Immature natural killer cell (primary cell): ENCODE results near the gene ACTA1. TPM values are rescaled to one million over a fixed set of nuclear protein-coding genes. Genes with fewer than 3 reads are reported as not detected.
"Not testable (repeated sequence)": the region's sequence is repeated elsewhere in the genome, so short reads cannot be mapped to it uniquely, and the experiment has no call there.

Source experiments
- DNase-seq, 3 donors: peaks; one replicate each; pipeline ENCODE4 v3.0.0; 2022; ENCODE audit warnings: mixed read lengths in 1 of 3
- H3K27ac Mint-ChIP-seq, 6 donors: one replicate each; pipeline ENCODE4 v1.8.0; 2020; ENCODE audit warnings: mixed read lengths in 6 of 6, mild to moderate bottlenecking in 5 of 6, inconsistent platforms in 4 of 6, moderate library complexity in 3 of 6
- H3K27me3 Mint-ChIP-seq, 3 donors: one replicate each; pipeline ENCODE4 v1.8.0; 2020 to 2021; ENCODE audit warnings: low read depth in 3 of 3, mild to moderate bottlenecking in 3 of 3, mixed read lengths in 3 of 3, moderate library complexity in 3 of 3, inconsistent platforms in 1 of 3
- H3K36me3 Mint-ChIP-seq, 3 donors: one replicate each; pipeline ENCODE4 v1.8.0; 2020; ENCODE audit warnings: mixed read lengths in 3 of 3, inconsistent platforms in 2 of 3, mild to moderate bottlenecking in 2 of 3
- H3K4me1 Mint-ChIP-seq, 2 donors: one replicate each; pipeline ENCODE4 v1.8.0; 2020; ENCODE audit warnings: inconsistent platforms in 2 of 2, mild to moderate bottlenecking in 2 of 2, mixed read lengths in 2 of 2, moderate library complexity in 1 of 2
- H3K4me3 Mint-ChIP-seq, 5 donors: one replicate each; pipeline ENCODE4 v1.8.0; 2020; ENCODE audit warnings: mild to moderate bottlenecking in 5 of 5, mixed read lengths in 5 of 5, inconsistent platforms in 3 of 5, moderate library complexity in 3 of 5
- H3K9me3 Mint-ChIP-seq, 6 donors: one replicate each; pipeline ENCODE4 v1.8.0; 2020; ENCODE audit warnings: mild to moderate bottlenecking in 6 of 6, mixed read lengths in 6 of 6, inconsistent platforms in 4 of 6, moderate library complexity in 3 of 6
- polyA plus RNA-seq, 3 donors: library from polyadenylated mRNA; unstranded; fragments of 300-500 nt; fragmentation: Illumina TruSeq; gene quantifications; one replicate each; pipeline ENCODE4 v1.2.3, GENCODE V29; 2021

ACTA1 gene
- polyA plus RNA-seq, 3 donors from 2014 or later, result not detected

DNA sequence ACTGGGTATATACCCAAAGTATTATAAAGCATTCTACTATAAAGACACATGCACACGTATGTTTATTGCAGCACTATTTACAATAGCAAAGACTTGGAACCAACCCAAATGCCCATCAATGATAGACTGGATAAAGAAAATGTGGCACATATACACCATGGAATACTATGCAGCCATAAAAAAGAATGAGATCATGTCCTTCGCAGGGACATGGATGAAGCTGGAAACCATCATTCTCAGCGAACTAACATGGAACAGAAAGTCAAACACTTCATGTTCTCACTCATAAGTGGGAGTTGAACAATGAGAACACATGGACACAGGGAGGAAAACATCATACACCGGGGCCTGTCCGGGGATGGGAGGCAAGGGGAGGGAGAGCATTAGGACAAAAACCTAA is 39.4 kb downstream of the ACTA1 start:
- not testable (repeated sequence) for H3K4me1 Mint-ChIP-seq, H3K9me3 Mint-ChIP-seq, H3K36me3 Mint-ChIP-seq, DNase-seq, H3K27ac Mint-ChIP-seq, H3K4me3 Mint-ChIP-seq
- H3K27me3 Mint-ChIP-seq, result peaks cover 0 to 12% (median 12%) of the 10 kb centered on the region in 3 donors

DNA sequence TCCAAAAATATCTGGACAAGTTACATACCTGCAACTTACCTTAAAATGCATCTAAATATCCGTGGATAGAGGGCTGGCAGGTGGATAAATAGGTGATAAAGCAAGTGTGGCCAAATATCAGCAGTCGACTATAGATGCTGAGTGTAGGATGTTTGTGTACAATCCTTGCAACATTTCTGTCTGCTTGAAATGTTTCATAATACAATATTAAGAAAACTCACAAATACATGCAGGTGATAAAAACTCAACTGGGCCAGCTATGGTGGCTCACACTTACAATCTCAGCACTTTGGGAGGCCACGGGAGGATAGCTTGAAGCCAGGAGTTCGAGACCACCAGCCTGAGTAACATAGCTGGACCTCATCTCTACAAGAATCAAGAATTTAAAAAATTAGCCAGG is 41.0 kb downstream of the ACTA1 start:
- no peak for DNase-seq
- Mint-ChIP-seq H3K4me1 (no peaks in the 10 kb centered on the region), H3K9me3 (no peaks in the 10 kb centered on the region), H3K36me3 (no peaks in the 10 kb centered on the region), H3K27me3 (peaks cover under 1 to 16% (median 16%) of the 10 kb centered on the region in 3 donors), H3K4me3 (no peak overlapping the region), H3K27ac (no peak overlapping the region)

DNA sequence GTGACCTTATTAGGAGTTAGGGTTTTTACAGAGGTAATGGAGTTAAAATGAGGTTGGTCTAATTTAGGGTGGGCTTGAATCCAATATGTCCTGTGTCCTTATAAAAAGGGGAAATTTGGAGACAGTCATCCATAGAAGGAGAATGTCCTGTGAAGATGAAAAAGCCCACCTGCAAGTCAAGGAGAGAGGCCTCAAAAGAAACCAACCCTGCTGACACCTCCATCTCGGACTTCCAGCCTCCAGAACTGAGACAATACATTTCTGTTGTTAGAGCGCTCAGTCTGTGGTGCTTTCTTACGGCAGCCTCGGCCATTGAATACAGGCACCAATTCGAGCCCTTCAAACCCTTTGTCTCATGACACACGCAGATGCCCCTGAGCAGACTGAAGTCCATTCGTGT is 43.8 kb downstream of the ACTA1 start:
- no peak for DNase-seq
- Mint-ChIP-seq H3K4me1 (no peaks in the 10 kb centered on the region), H3K27me3 (peaks cover 2 to 20% (median 12%) of the 10 kb centered on the region in 3 donors), H3K27ac (no peak overlapping the region), H3K36me3 (no peaks in the 10 kb centered on the region), H3K9me3 (no peaks in the 10 kb centered on the region), H3K4me3 (no peak overlapping the region)

DNA sequence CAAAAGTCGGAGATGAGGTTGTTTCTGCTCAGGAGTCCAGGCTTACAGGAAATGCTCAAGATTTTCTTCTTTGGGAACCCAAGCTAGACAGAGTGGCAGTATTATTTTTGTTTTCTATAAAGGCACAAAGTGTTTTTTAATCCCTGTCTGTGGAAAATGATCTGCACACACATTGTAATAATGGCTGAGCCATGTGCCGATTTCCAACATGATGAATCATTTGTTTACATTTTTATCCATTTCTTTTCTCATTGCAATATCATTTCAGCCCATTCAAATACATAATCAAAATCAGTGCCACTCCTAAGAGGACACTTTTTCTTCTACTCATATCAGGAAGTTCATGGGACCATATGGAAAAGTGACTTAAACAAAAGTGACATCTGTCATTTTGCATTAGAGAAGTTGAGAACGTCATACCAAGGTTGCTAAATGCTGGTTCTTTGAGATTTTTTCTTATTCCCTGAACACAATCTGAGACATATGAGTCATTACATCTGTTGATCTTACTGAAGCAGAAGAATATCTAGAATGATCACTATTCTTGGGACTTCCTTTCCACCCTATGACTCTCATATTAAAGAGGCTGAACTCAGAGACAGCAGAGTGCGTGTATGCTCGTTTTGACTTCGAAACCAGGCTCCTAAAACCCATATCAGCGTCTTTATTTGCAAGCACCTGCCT is 44.9 kb downstream of the ACTA1 start:
- no peak overlapping the region for H3K27ac Mint-ChIP-seq
- H3K4me3 Mint-ChIP-seq, result no peak overlapping the region
- H3K27me3 Mint-ChIP-seq, result peaks cover 2 to 23% (median 9%) of the 10 kb centered on the region in 3 donors
- H3K9me3 Mint-ChIP-seq, result no peaks in the 10 kb centered on the region
- H3K36me3 Mint-ChIP-seq, result no peaks in the 10 kb centered on the region
- H3K4me1 Mint-ChIP-seq, result no peaks in the 10 kb centered on the region
- no peak for DNase-seq

DNA sequence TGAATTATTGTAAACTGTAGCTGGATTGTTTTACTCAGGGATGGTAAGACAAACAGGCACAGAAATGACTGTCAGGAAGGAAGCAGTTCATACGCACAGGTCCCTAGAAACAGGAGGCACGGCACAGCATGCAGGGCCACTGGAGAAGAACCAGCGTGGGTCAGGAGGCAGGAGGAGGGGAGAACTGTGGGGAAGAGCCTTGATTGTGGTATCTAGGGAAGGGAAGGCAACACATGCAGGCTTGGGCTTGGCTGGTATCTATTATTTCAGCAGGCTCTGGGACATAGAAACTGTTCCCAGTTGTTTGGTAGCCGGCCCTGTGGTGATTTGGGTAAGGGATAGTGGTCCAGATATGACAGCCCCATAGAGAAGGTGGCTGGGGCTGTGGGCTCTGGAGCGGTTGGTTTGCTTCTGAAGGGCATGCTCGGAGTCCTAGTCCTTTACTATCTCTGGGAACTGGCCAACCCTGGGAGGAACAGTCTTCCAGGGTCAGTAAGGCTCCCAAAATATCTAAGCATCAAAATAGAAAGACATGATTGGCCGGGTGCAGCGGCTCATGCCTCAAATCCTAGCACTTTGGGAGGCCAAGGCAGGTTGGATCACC is 47.9 kb downstream of the ACTA1 start:
- Mint-ChIP-seq H3K4me1 (no peaks in the 10 kb centered on the region), H3K4me3 (no peak overlapping the region), H3K9me3 (no peaks in the 10 kb centered on the region), H3K27me3 (peaks cover 2 to 12% (median 8%) of the 10 kb centered on the region in 3 donors), H3K36me3 (no peaks in the 10 kb centered on the region), H3K27ac (no peak overlapping the region)
- no peak for DNase-seq

DNA sequence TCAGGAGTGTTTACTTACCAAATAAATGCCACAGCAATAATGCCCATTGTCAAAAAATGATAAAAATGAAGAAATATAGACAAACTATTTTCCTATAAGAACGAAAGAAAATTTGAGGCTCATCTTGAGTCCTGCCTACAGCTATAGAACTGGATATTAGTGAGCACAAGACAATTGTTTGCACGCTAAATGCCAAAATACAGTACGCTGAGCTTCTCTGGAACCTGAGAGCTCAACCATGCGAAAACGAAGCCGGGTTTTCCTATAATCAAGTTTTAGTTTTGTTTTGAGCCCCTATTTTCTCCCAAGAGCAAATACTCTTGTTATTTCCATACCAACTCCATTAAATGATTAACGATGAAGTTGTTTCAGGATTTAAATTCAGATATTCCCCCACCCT is 49.1 kb downstream of the ACTA1 start:
- Mint-ChIP-seq H3K27ac (no peak overlapping the region), H3K4me1 (no peaks in the 10 kb centered on the region), H3K4me3 (no peak overlapping the region), H3K36me3 (no peaks in the 10 kb centered on the region), H3K9me3 (no peaks in the 10 kb centered on the region), H3K27me3 (peaks cover 2 to 12% (median 8%) of the 10 kb centered on the region in 3 donors)
- DNase-seq, result no peak

DNA sequence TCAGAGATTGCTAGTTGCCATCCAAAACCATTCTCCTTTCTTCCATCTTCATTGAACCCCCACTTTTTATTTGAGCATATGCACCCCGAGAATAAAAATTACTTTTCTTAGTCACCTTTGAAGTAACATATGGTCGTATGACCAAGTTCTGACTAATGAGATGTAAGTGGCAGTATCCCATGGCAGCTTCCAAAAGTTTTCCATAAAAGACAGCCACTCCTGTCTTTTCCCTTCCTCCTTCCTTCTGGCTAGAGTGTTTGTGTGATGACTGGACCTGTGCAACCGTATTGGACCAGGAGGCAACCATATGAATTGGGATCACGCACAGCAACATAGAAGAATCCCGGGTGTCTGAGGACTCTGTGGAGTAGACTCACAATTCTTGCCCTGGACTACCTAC is 49.9 kb downstream of the ACTA1 start:
- H3K9me3 Mint-ChIP-seq, result no peaks in the 10 kb centered on the region
- no peaks in the 10 kb centered on the region for H3K36me3 Mint-ChIP-seq
- H3K4me1 Mint-ChIP-seq, result no peaks in the 10 kb centered on the region
- DNase-seq, result no peak
- no peak overlapping the region for H3K27ac Mint-ChIP-seq
- peaks cover 5 to 9% (median 6%) of the 10 kb centered on the region in 3 donors for H3K27me3 Mint-ChIP-seq
- no peak overlapping the region for H3K4me3 Mint-ChIP-seq

DNA sequence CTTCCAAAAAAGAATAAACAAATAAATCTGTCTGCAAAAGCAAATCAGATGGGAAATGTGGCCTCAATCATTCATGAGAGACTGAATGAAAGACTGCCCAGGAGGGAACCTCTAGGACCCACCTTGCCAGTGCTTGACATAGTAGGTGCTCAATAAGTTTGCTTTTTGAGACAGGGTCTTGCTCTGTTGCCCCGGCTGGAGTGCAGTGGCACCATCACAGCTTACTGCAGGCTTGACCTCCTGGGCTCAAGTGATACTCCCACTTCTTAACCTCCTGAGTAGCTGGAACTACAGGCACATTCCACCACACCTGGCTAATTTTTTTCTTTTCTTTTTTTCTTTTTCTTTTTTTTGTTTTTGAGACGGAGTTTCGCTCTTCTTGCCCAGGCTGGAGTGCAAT is 50.7 kb downstream of the ACTA1 start:
- Mint-ChIP-seq H3K27ac (no peak overlapping the region), H3K4me3 (no peak overlapping the region), H3K9me3 (no peaks in the 10 kb centered on the region), H3K36me3 (no peaks in the 10 kb centered on the region), H3K27me3 (peaks cover 5 to 11% (median 5%) of the 10 kb centered on the region in 3 donors), H3K4me1 (no peaks in the 10 kb centered on the region)
- no peak for DNase-seq

Other genes starting within 250 kb of the ACTA1 start
- 10 to 100 TPM; 21.7 to 30.1 (median 22.3) TPM for gene RAB4A, start 163.0 kb downstream of the ACTA1 start, polyA plus RNA-seq
- gene CCSAP, start 91.0 kb downstream of the ACTA1 start, polyA plus RNA-seq, result 1 to 10 TPM; 1.6 to 2.7 (median 1.8) TPM
- 10 to 100 TPM; 17.5 to 20.0 (median 18.5) TPM for gene NUP133, start 74.2 kb upstream of the ACTA1 start, polyA plus RNA-seq
- gene ABCB10, start 124.6 kb upstream of the ACTA1 start, polyA plus RNA-seq, result 10 to 100 TPM in 2 of 3 donors, 1 to 10 TPM in 1; 6.3 to 13.6 (median 13.1) TPM
- gene TAF5L, start 192.0 kb upstream of the ACTA1 start, polyA plus RNA-seq, result 1 to 10 TPM; 4.5 to 7.7 (median 6.2) TPM
- 1 to 10 TPM in 2 of 3 donors, under 1 TPM in 1; 0.11 to 4.8 (median 1.5) TPM for gene URB2, start 192.2 kb upstream of the ACTA1 start, polyA plus RNA-seq